Small intestine (tissue), 7 donors: ENCODE data around the gene DRC3. TPM values are rescaled to one million over a fixed set of nuclear protein-coding genes. Genes with fewer than 3 reads are reported as not detected.
"Not testable (repeated sequence)": the region's sequence is repeated elsewhere in the genome, so short reads cannot be mapped to it uniquely, and the experiment has no call there.

Source experiments
- DNase-seq, 2 donors: peaks; one replicate each; pipeline versions ENCODE4 v3.0.0 to v3.0.0-alpha.2; 2013
- FAIRE-seq: peaks from 2 replicates; lab custom pipeline; 2012; peaks lifted over from hg19 to GRCh38; lab: Jason Lieb, UNC
- H3K27ac ChIP-seq, 3 donors: one replicate each; pipeline ENCODE4 v1.5.1; 2013; ENCODE audit warnings: low read length in 2 of 3, mild to moderate bottlenecking in 2 of 3, control low read depth in 1 of 3, inconsistent platforms in 1 of 3, low read depth in 1 of 3, moderate library complexity in 1 of 3
- H3K27me3 ChIP-seq, 3 donors: one replicate each; pipeline ENCODE4 v1.6.1; 2013; ENCODE audit warnings: low read length in 3 of 3, inconsistent platforms in 1 of 3; ENCODE audit not compliant: control insufficient read depth in 3 of 3, insufficient read depth in 3 of 3
- H3K36me3 ChIP-seq, 3 donors: one replicate each; pipeline ENCODE4 v1.6.1; 2013; ENCODE audit warnings: low read length in 3 of 3, inconsistent platforms in 1 of 3, low read depth in 1 of 3, mild to moderate bottlenecking in 1 of 3, moderate library complexity in 1 of 3; ENCODE audit not compliant: control insufficient read depth in 3 of 3, insufficient read depth in 2 of 3
- H3K4me1 ChIP-seq, 3 donors: one replicate each; pipeline ENCODE4 v1.6.1; 2013; ENCODE audit warnings: low read length in 2 of 3, inconsistent platforms in 1 of 3, low read depth in 1 of 3, mild to moderate bottlenecking in 1 of 3, moderate library complexity in 1 of 3; ENCODE audit not compliant: control insufficient read depth in 3 of 3, insufficient read depth in 2 of 3
- H3K4me3 ChIP-seq, 3 donors: one replicate each; pipeline ENCODE4 v1.5.1; 2013; ENCODE audit warnings: low read length in 3 of 3, control low read depth in 1 of 3, inconsistent platforms in 1 of 3, low read depth in 1 of 3, mild to moderate bottlenecking in 1 of 3, moderate library complexity in 1 of 3
- H3K9me3 ChIP-seq, 2 donors: one replicate each; pipeline ENCODE4 v1.6.1; 2013; ENCODE audit warnings: low read depth in 1 of 2, low read length in 1 of 2; ENCODE audit not compliant: control insufficient read depth in 2 of 2, insufficient read depth in 1 of 2
- WGBS, 3 donors: extraction: QIAGEN DNeasy Blood & Tissue Kit; methylation state at CpG; one replicate each; pipeline ENCODE4 v1.1.7; 2013; 5-methylcytosine and 5-hydroxymethylcytosine counted together
- polyA plus RNA-seq, 4 donors: library from polyadenylated mRNA; stranded (reverse) in 3 of 4; unstranded in 1 of 4; fragments of 200-250 nt in 3 of 4; fragments of 120-200 nt in 1 of 4; gene quantifications; one replicate each; pipeline versions ENCODE4 v1.2.1 to v1.2.3, GENCODE V29; 2013
- donor health status: healthy with polysubstance abuse.
- donor health status: control.
- donor health status: control.
- donor health status: Bipolar disorder and iron deficiency.
- donor health status: healthy.

DRC3 gene
- polyA plus RNA-seq, 4 donors: 0.54 to 4.1 (median 0.85) TPM; not detected in 1

GRCh38 chr17:17937958-17938357 is 34.7 kb upstream of the DRC3 start:
- FAIRE-seq: no peak
- peaks cover 31 to 57% (median 34%) of the 10 kb centered on the region in 3 donors for H3K4me1 ChIP-seq
- H3K36me3 ChIP-seq: no peaks in the 10 kb centered on the region
- no peaks in the 10 kb centered on the region for H3K27me3 ChIP-seq
- peak overlapping the region; percentile 32 to 61 (median 46) for H3K27ac ChIP-seq
- no peak for DNase-seq
- no peak overlapping the region for H3K4me3 ChIP-seq
- 72 to 81% (median 74%) methylated on average over 5 of the region's 5 CpGs for WGBS, 3 donors
- H3K9me3 ChIP-seq: no peaks in the 10 kb centered on the region

DNA sequence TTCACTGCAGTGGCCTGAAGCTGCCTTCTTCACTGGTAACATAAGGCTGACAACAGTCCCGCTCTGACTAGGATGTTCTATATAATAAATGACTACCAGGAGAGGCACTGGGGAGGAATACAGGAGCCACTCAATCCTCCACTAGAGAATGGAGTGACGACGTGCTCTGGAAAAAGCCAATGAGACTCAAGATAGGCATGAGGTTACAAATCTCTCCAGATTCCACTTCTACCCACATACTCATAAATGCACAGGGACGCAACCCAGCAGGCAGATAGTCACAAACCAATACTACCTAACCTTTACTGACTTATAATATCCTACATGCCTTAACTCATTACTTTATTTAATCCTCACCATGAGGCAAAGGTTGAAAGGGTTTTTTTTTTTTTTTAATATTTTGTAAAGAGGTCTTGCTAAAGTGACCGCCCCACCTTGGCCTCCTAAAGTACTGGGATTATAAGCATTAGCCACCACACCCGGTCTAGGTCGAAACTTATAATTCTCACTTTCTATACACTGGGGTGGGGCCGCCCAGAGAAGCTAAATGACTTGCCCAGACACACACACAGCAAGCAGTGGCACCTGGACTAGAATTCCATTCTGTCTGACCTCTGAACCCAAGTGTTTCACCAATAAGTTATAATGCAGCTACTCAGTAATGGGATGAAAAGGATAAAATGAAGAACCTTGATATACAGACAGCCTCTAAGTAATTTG is 34.1 kb upstream of the DRC3 start:
- Histone ChIP-seq H3K27me3 (no peaks in the 10 kb centered on the region), H3K4me1 (peaks cover 32 to 59% (median 35%) of the 10 kb centered on the region in 3 donors), H3K27ac (peak overlapping the region; percentile 32 to 61 (median 46)), H3K36me3 (no peaks in the 10 kb centered on the region), H3K9me3 (no peaks in the 10 kb centered on the region), H3K4me3 (no peak overlapping the region)
- DNase-seq: peak; percentile 47 to 80
- 55 to 74% (median 61%) methylated on average over 8 of the region's 8 CpGs for WGBS, 3 donors
- FAIRE-seq: no peak

DNA sequence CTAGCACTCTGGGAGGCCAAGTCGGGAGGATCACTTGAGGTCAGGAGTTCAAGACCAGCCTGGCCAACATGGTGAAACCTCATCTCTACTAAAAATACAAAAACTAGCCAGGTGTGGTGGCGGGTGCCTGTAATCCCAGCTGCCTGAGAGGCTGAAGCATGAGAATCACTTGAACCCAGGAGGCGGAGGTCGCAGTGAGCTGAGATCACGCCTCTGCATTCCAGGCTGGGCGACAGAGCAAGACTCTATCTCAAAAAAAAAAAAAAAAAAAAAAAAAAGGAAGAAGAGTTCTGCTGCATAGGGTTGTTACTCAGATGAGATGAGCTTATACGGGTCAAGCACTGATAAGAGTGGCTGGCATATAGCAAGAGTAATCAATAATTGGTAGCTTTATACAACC is 32.7 kb upstream of the DRC3 start:
- WGBS, 3 donors: 76 to 84% (median 79%) methylated on average over 7 of the region's 7 CpGs
- not testable (repeated sequence) for H3K27me3 ChIP-seq, FAIRE-seq, H3K9me3 ChIP-seq, H3K36me3 ChIP-seq, H3K27ac ChIP-seq, H3K4me3 ChIP-seq, DNase-seq
- H3K4me1 ChIP-seq: peaks cover 36 to 70% (median 40%) of the 10 kb centered on the region in 3 donors

- 47 to 60% (median 54%) methylated on average over 3 of the region's 3 CpGs for WGBS, 3 donors
- no peak for DNase-seq
- H3K4me1 ChIP-seq: peaks cover 33 to 67% (median 36%) of the 10 kb centered on the region in 3 donors
- H3K4me3 ChIP-seq: no peak overlapping the region
- no peaks in the 10 kb centered on the region for H3K9me3 ChIP-seq
- FAIRE-seq: no peak
- no peaks in the 10 kb centered on the region for H3K27me3 ChIP-seq
- no peaks in the 10 kb centered on the region for H3K36me3 ChIP-seq
- H3K27ac ChIP-seq: no peak overlapping the region
Measured at GRCh38 chr17:17940441-17940911, 32.2 kb upstream of the DRC3 start.

- WGBS, 3 donors: 63 to 82% (median 66%) methylated on average over 5 of the region's 5 CpGs
- Histone ChIP-seq H3K27me3 (no peaks in the 10 kb centered on the region), H3K4me1 (peaks cover 29 to 66% (median 31%) of the 10 kb centered on the region in 3 donors), H3K4me3 (no peak overlapping the region), H3K9me3 (no peaks in the 10 kb centered on the region), H3K36me3 (no peaks in the 10 kb centered on the region), H3K27ac (no peak overlapping the region)
- DNase-seq: no peak
- FAIRE-seq: no peak
Measured at GRCh38 chr17:17941015-17941414, 31.6 kb upstream of the DRC3 start.

GRCh38 chr17:17942846-17943245 is 29.8 kb upstream of the DRC3 start:
- Histone ChIP-seq H3K36me3 (no peaks in the 10 kb centered on the region), H3K4me1 (peaks cover 27 to 53% (median 28%) of the 10 kb centered on the region in 3 donors), H3K27me3 (no peaks in the 10 kb centered on the region), H3K27ac (peak overlapping the region in 1 of 3 donors; percentile 32), H3K4me3 (no peak overlapping the region), H3K9me3 (no peaks in the 10 kb centered on the region)
- FAIRE-seq (no peak), DNase-seq (peak in 1 of 2 donors; percentile 54)

DNA sequence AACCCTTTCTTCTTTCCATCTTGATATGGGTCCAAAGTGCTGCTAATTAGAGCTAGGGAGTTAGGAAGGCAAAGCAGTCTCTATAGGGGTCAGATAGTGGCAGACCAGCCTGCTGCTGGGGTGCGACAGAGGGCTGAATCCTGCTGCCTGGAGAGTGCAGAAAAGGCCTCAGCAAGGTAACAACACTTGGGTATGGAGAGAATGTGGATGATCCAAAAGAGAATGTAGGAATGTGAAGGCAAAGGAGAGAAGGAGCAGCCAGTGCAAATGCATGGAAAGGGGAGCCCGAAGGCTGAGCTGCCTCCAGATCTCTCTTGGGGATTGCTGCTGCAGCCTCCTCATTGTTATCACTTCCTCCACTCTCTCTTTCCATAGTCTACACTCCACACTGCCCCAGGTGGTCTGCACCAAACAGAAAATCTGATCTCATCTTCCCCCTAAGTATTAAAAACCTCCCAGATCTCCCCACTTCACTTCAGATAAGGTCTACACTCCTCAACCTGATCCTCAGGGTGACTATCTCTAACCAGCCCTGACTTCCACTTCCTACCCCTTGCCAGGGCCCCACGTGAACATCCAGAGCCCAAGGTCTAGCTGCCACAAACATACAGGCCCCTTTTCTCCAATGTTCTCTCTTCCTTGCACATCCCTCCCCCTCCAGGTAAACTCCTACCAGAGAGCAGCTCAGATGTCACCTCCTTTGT is 29.2 kb upstream of the DRC3 start:
- Histone ChIP-seq H3K27ac (peak overlapping the region in 1 of 3 donors; percentile 3), H3K4me3 (no peak overlapping the region), H3K27me3 (no peaks in the 10 kb centered on the region), H3K4me1 (peaks cover 22 to 48% (median 23%) of the 10 kb centered on the region in 3 donors), H3K9me3 (no peaks in the 10 kb centered on the region), H3K36me3 (no peaks in the 10 kb centered on the region)
- DNase-seq (peak; percentile 54 to 71), FAIRE-seq (no peak)
- 19 to 60% (median 37%) methylated on average over 3 of the region's 3 CpGs for WGBS, 3 donors

DNA sequence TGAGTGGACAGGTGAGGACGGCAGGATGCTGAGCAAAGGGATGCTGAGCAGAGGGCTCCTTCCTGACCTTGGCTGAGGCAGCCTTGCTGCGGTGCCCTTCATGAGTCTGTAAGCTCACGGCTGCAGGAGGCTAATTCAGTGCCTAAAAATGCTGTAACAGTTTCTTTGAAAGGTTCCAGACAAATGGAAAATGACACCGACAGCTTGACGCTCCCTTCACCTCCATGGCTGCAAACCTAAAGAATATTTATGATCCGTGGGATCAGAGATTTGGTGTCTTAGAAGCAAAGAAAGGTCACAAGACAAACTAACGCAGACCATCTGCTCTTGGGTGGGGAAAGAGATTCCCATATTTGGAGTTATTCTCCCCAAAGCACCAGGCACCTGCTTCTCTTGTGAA is 28.4 kb upstream of the DRC3 start:
- FAIRE-seq (no peak), DNase-seq (no peak)
- H3K27ac ChIP-seq: no peak overlapping the region
- peaks cover 19 to 40% (median 22%) of the 10 kb centered on the region in 3 donors for H3K4me1 ChIP-seq
- no peak overlapping the region for H3K4me3 ChIP-seq
- H3K27me3 ChIP-seq: no peaks in the 10 kb centered on the region
- no peaks in the 10 kb centered on the region for H3K9me3 ChIP-seq
- 84 to 93% (median 88%) methylated on average over 7 of the region's 7 CpGs for WGBS, 3 donors
- peaks cover 0 to 3% (median 0%) of the 10 kb centered on the region in 3 donors for H3K36me3 ChIP-seq
